ENCODE data around the gene SLMAP.

Gene SLMAP

GRCh38 chr3:57756528-57757401, 656 bp downstream of the SLMAP start:
- DNase-seq (ENCODE audit: low spot score) = peak; percentile 53
- in situ Hi-C loops (cut with MboI; ENCODE audit: low pct_unique_long_range_greater_than_20kb, low sequenced_read_pairs, unreplicated experiment) = no loop called here
- TF ChIP-seq CTCF (IDR thresholded peaks at IDR 0.05; ENCODE audit: extremely low read depth, insufficient read depth, missing control alignments) = no peak

- no peak for TF ChIP-seq CTCF (IDR thresholded peaks at IDR 0.05; ENCODE audit: extremely low read depth, insufficient read depth, missing control alignments)
- in situ Hi-C loops (cut with MboI; ENCODE audit: low pct_unique_long_range_greater_than_20kb, low sequenced_read_pairs, unreplicated experiment) = no loop called here
- DNase-seq (ENCODE audit: low spot score) = no peak
Measured at GRCh38 chr3:57757642-57758297, 1.7 kb downstream of the SLMAP start.

- no peak for TF ChIP-seq CTCF (IDR thresholded peaks at IDR 0.05; ENCODE audit: extremely low read depth, insufficient read depth, missing control alignments)
- in situ Hi-C loops (cut with MboI; ENCODE audit: low pct_unique_long_range_greater_than_20kb, low sequenced_read_pairs, unreplicated experiment) = no loop called here
- DNase-seq (ENCODE audit: low spot score) = no peak
Measured at GRCh38 chr3:57758686-57759085, 2.6 kb downstream of the SLMAP start.

GRCh38 chr3:57764794-57765193, 8.7 kb downstream of the SLMAP start:
- in situ Hi-C loops (cut with MboI; ENCODE audit: low pct_unique_long_range_greater_than_20kb, low sequenced_read_pairs, unreplicated experiment) = no loop called here
- no peak for DNase-seq (ENCODE audit: low spot score)
- TF ChIP-seq CTCF (IDR thresholded peaks at IDR 0.05; ENCODE audit: extremely low read depth, insufficient read depth, missing control alignments) = no peak

GRCh38 chr3:57768595-57768994, 12.5 kb downstream of the SLMAP start:
- TF ChIP-seq CTCF (IDR thresholded peaks at IDR 0.05; ENCODE audit: extremely low read depth, insufficient read depth, missing control alignments) = no peak
- no peak for DNase-seq (ENCODE audit: low spot score)
- in situ Hi-C loops (cut with MboI; ENCODE audit: low pct_unique_long_range_greater_than_20kb, low sequenced_read_pairs, unreplicated experiment) = no loop called here

GRCh38 chr3:57770009-57770827, 14.1 kb downstream of the SLMAP start:
- no peak for DNase-seq (ENCODE audit: low spot score)
- TF ChIP-seq CTCF (IDR thresholded peaks at IDR 0.05; ENCODE audit: extremely low read depth, insufficient read depth, missing control alignments) = no peak
- in situ Hi-C loops (cut with MboI; ENCODE audit: low pct_unique_long_range_greater_than_20kb, low sequenced_read_pairs, unreplicated experiment) = no loop called here

Data from GM13977 (cell line).